HL-60/S4 treated with retinoic acid at 250 ng/mL for 4 days and 3 days (cell line): ENCODE measurements around the gene MFSD6L.

Source experiments
- in situ Hi-C: fragments of 300-500 bp; cut with MboI; formaldehyde crosslinking; loops from 2 replicates; pipeline ENCODE4 v1.7.0; 2022; ENCODE audit warnings: low sequenced_read_pairs

MFSD6L gene

DNA sequence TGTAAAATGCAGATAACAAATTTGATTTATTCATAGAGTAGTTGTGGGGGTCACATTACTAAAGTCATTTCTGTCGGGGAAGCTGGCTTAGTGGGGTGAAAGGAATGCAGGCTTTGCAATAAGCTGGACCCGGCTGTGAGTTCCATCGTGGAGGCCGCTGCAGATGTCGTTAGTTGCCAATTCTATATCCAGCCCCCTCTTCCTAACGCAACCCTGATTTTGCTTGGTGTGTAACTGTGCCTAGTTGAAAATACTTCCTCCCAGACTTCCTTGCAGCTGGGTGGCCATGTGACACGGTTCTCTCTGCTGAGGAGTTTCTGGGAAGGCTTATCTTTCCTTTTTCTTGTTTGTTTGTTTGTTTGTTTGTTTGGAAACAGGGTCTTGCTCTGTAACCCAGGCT lies 4.5 kb downstream of the MFSD6L start:
- in situ Hi-C loops: no loop called here

GRCh38 chr17:8793649-8794048 lies 5.5 kb downstream of the MFSD6L start:
- in situ Hi-C loops: no loop called here

DNA sequence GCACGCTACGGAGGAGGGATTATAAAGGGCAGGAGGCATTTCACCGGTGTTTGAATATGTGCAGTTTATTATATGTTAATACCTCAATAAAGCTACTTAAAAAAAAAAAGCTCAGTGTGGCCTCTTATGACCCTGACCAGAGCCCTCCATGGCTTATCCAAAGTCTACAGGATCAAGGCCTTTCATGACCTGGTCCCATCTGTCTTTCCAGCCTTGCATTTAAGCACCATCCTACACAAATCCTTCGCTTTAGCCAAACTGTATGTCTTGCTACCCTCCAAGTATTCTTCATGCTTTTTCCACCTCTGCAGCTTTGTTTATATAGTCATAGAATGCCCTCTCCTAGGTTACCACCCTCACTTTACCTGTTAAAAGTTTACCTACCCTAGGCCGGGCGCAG lies 6.5 kb downstream of the MFSD6L start:
- in situ Hi-C loops: no loop called here

GRCh38 chr17:8791910-8792270 lies 7.3 kb downstream of the MFSD6L start:
- in situ Hi-C loops: no loop called here

GRCh38 chr17:8791248-8791909 lies 7.8 kb downstream of the MFSD6L start:
- in situ Hi-C loops: no loop called here

DNA sequence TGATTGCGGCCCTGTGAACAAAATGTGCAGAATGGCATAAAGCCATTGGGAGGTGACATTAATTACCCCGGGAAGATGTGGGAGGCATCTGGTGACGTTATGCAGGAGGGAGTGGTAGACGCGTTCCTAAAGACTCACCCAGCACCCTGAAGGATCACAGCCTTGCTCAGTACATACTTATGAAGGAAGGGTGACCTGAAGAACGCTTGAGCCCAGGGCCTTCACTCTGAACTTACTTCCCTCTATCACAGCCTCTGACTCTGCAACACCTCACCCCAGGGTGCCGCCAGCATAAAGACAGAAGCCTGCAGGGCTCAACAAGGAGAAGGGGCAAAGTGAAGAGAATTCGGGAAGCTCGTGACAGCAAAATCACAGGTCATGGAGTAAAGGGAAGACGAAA lies 9.4 kb downstream of the MFSD6L start:
- in situ Hi-C loops: no loop called here

- in situ Hi-C loops: no loop called here
Observed at GRCh38 chr17:8788998-8789397, 10.2 kb downstream of the MFSD6L start.

DNA sequence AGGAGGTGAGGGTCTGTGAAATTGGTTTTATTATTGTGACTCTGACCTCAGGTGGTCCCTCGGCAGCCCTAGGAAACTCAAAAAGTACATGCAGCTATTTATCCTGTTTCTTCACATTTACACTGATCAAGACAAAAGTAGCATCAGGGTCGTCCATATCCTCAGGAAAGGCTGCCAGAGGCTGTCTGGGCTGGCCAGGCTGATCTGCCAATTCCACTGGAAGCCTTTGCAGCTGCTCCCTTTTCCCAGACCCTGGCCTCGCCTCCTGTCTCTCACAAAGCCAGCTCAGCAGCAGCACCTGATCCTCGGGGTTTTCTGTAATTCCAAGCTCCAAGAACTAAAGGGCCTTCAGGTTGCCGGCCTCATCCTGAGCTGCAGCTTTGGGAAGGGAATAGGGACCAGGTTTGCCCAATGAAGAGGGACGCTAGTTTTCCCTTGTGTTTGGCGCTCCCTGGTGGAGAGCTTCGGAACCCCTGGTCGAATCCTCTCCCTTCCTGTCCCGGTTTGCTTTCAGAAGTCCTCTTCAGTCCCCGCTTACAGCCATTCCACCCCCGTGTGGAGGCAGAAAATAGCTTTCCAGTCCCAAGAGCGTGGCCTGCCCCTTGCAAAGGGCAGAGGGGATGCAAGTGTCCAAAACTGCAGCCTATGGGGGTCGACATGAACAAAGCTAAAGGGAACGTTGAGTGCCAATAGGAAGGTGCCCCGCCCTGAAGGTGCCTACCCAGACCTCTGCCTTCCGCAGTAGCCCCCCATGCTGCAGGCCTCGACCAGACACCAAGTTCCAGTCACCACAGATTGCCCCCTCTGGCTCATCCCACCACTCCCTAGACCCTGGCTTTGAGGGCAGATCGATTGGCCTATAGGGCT lies 13.4 kb downstream of the MFSD6L start:
- in situ Hi-C loops: no loop called here

DNA sequence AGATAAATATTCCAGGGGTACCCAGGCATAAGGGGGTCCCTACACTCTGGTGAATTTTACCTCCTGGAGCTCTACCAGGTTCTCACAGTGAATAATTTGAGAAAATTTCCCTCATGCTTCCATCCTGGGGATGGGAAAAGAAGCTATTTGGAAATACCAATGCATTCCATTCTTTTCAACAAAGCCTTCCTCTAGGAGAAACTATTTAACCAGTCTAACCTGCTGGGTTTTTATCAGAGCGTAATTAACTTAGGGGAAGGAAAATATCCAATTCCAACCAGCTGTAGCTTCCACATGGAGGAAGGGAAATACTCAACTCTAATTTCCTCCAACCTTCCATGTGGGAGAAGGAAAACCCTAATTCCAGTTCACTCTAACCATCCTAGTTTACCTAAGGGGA lies 17.0 kb downstream of the MFSD6L start:
- in situ Hi-C loops: no loop called here

DNA sequence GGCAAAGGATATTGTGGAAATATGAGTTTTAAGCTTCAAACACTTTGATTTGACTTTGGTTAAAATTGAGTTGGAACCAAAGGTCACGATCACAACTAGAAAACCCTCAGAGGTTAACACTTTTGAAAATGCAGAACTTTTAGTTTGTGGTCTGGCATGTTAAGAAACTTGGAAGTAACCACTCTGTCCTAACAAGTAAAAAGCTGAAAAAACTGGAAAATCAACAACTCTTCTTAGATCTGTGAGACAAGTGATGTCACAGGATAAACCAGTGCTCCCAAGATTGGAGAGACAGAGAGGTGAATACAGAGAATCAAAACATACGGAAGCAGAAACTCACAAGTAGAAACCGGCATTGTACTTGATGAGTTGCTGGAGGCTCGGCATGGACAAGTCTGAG lies 17.4 kb downstream of the MFSD6L start:
- in situ Hi-C loops: no loop called here

DNA sequence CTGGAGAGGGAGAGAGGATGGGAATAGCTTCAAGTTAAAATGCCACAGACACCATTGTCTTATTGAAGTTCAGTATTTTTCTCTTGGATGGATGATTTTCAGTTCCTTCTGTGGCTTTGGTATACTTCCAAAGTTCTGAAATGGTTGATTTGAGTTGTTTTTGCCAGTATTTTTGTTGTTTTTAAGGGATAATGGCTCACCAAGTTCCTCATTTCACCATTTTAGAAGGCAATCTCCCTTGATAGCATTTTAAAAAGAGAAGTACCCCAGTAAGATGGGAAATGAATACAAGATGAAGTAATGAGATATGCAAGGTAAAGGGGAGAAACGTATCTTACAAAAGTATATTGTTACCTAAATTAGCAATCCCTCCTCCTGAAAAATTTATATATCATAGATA lies 22.3 kb downstream of the MFSD6L start:
- in situ Hi-C loops: no loop called here

GRCh38 chr17:8776248-8776647 lies 22.9 kb downstream of the MFSD6L start:
- in situ Hi-C loops: no loop called here

GRCh38 chr17:8766731-8767130 lies 32.4 kb downstream of the MFSD6L start:
- in situ Hi-C loops: loop anchor here (25.0 kb wide), 1 partner anchor 704 kb away; no protein-coding TSS in a partner anchor

- in situ Hi-C loops: loop anchor here (25.0 kb wide), 1 partner anchor 700 kb away; no protein-coding TSS in a partner anchor
Observed at GRCh38 chr17:8762012-8762411, 37.2 kb downstream of the MFSD6L start.

- in situ Hi-C loops: loop anchor here (25.0 kb wide), 1 partner anchor 696 kb away; no protein-coding TSS in a partner anchor
Observed at GRCh38 chr17:8758137-8758596, 41.0 kb downstream of the MFSD6L start, which contains the start of gene SPDYE4. TSS of gene SPDYE4 (minus strand) at chr17:8758546. CDS start at chr17:8758382, 164 bp downstream.

- in situ Hi-C loops: loop anchor here (25.0 kb wide), 1 partner anchor 695 kb away; no protein-coding TSS in a partner anchor
Observed at GRCh38 chr17:8757189-8757588, 42.0 kb downstream of the MFSD6L start.

DNA sequence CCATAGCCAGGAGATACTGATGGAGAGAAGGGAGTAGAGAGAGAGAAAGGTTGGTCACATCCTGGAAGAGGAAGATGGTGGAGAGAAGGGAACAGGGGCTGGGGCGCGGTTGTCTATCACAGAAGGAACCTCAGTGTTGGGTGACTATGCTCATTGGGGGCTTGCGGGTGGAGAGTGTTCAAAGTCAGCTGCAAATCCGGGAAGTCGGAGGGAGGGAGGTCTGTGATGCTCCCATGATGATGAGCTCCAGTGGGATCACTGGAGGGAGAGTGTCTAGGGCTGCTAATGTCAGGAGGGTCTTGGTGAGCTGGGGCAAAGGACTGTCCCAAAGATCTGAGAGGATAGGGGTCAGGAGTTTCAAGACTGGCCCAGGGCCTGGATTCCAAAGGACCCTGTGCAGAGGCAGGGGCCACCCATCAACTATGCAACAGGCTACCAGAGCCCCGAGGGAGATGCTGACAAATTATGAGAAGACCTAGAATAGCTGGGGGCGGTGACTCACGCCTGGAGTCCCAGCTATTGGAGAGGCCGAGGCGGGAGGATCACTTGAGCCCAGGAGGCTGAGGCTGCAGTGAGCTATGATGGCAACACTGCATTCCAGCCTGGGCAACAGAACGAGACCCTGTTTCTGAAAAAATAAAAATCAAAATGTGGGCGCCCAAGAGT lies 43.4 kb downstream of the MFSD6L start:
- in situ Hi-C loops: loop anchor here (25.0 kb wide), 1 partner anchor 693 kb away; no protein-coding TSS in a partner anchor

DNA sequence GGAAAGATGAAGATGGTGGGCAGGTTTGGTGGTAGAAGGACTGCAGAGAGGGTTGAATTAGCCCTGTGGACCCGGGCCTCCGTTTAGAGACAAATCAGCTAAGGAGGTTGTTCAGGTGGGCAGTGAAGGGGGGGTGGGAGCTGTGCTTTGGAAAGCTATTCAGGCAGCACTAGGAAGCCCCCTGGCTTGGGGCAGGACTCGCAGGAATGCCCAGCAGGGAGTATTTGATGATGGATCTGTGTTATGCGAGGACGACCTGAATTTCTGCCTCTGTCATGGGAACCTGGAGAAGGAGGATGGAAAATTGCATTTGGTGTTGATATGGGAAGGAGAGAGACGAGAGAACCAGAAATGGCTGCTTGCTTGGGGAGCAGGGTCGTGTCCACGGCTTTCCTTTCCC lies 44.3 kb downstream of the MFSD6L start:
- in situ Hi-C loops: loop anchor here (25.0 kb wide), 1 partner anchor 693 kb away; no protein-coding TSS in a partner anchor

DNA sequence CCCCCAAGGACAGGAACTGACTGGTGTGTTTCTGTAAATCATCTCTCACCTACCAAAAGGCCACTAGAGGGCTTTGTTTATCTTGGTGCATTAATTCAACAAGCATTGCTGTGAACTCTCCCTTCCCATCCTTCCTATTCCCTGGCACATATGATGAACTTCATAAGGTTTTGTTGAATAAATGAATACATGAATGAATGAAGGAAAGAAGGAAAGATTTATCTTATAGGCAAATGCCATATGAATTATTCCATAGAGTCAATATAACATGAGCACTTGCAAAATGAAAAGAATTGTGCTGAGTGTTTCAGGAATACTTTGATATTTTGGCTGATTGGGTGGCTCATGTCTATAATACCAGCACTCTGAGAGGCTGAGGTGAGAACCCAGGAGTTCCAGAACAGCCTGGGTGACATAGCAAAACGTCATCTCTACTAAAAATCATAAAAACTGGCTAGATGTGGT lies 45.2 kb downstream of the MFSD6L start:
- in situ Hi-C loops: loop anchor here (25.0 kb wide), 1 partner anchor 692 kb away; no protein-coding TSS in a partner anchor

DNA sequence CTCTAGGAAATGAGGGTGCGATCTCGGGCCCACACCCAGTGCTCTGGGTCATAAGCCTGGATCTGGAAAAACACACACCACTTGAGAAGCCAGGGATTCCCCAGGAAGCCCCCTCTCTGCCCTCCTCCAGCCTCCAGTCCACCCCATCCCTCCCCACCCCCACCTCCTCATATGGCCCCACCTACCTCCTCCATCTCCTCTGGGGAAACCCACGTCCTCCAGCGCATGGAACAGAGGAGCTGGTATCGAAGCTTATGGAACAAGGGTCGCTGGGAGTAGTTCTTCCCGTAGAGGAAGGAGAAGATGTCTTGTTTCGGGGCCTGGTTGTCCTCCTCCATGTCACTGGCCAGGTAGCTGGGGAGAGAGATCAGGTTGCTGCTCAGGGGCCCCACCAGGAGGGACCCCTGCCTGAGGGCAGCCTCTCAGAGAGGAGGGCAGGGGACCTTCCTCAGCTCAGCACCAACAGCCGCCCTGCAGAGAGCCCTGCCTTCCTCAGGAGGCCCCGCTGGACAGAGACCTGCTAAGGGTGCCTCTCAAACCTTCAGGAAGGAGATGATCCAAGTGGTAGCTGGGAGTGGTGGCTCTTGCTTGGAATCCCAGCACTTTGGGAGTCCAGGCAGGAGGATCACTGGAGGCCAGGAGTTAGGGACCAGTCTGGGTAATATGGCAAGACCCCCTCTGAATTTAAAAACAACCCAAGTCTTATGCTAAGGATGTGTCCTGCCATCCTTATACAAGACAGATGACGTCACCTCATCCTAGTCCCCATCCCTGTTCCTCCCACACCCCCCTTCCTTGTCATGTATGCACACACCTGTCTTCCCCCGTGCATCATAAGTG lies 45.8 kb downstream of the MFSD6L start:
- in situ Hi-C loops: loop anchor here (25.0 kb wide), 1 partner anchor 691 kb away; no protein-coding TSS in a partner anchor
